Thoracic aorta (tissue), 2 donors: ENCODE measurements around the gene HBS1L. TPM values are rescaled to one million over a fixed set of nuclear protein-coding genes. Genes with fewer than 3 reads are reported as not detected.

Experiments
- ATAC-seq: fragments of 150-250 bp; one replicate; pipeline ENCODE4 v1.8.0; 2017; ENCODE audit warnings: low read depth; ENCODE audit not compliant: insufficient number of reproducible peaks, low FRiP score
- DNase-seq: peaks from one replicate; pipeline ENCODE4 v3.0.0-alpha.2; 2020; ENCODE audit warnings: low spot score
- H3K27ac ChIP-seq, 2 donors: fragments of 200-600 bp; sonication (generic); 1 replicate in 1 of 2; 2 replicates in 1 of 2; pipeline ENCODE4 v1.5.1; 2016; ENCODE audit warnings: mild to moderate bottlenecking in 2 of 2, moderate library complexity in 2 of 2
- H3K27me3 ChIP-seq: fragments of 200-600 bp; sonication (generic); replicated peaks from 2 replicates; pipeline ENCODE4 v1.6.0; 2016; ENCODE audit warnings: mild to moderate bottlenecking; ENCODE audit not compliant: insufficient read depth
- H3K36me3 ChIP-seq: fragments of 200-600 bp; sonication (generic); one replicate; pipeline ENCODE4 v1.5.1; 2016
- H3K4me1 ChIP-seq, 2 donors: fragments of 200-600 bp; sonication (generic); 1 replicate in 1 of 2; 2 replicates in 1 of 2; pipeline versions ENCODE4 v1.5.1 to v1.6.0; 2016; ENCODE audit warnings: low read depth in 2 of 2, mild to moderate bottlenecking in 1 of 2; ENCODE audit not compliant: control insufficient read depth in 1 of 2
- H3K4me3 ChIP-seq: fragments of 200-600 bp; sonication (generic); 2 replicates; pipeline ENCODE4 v1.5.1; 2016; ENCODE audit warnings: mild to moderate bottlenecking
- H3K9me3 ChIP-seq: fragments of 200-600 bp; sonication (generic); 2 replicates; pipeline ENCODE4 v1.5.1; 2016
- total RNA-seq, 2 donors: library from RNA; depleted of rRNA; stranded (reverse); fragments of >200 nt; gene quantifications; one replicate each; pipeline versions ENCODE4 v1.1.0 to v1.2.3, GENCODE V29; 2016
- TF ChIP-seq, protein P1 (sequence below): fragments of 200-600 bp; sonication (generic); IDR thresholded peaks from one replicate; pipeline ENCODE4 v1.5.1; 2019; ENCODE audit warnings: antibody characterized with exemption

Gene HBS1L
- total RNA-seq, 2 donors from 2014 or later, result 42.5 to 48.5 TPM

DNA sequence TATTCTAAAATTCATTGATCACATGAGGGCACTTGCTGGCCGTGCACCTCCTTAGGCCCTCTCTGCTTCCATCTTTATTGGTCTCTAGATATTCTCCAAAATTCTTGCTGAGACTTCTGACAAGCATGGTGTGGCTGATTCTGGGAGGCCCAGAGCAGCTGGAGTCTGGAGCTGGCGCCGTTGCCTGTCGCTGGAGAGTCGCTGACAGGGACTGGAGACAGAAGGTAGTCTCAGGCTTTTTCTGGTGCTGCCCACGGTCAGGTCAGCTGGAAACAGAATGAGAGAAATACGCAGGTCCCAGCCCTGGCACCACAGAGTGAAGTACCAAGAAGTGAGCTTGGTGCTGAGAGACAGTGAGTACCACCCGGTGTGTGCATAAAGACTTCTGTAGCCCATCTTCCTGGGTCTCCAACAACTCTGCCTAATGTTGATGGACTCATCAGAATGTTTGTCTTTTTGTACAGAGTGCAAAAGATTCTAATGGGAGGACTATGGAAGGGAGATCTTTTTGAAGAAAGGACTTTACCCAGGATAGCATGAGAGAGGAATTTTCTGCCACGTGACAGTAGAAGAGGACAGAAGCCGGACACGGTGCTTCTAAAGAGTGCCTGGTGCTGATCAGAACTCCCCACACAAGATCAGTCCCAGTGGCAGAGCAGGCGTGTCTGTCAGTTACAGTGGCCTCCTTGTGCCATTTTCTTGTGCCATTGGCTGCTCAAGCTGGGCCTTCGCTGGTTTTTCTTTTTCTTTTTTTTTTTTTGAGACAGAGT, 102.9 kb downstream of the HBS1L start:
- no peak for ATAC-seq
- Histone ChIP-seq H3K4me1 (no peaks in the 10 kb centered on the region), H3K27ac (no peak overlapping the region), H3K4me3 (no peak overlapping the region), H3K36me3 (no peaks in the 10 kb centered on the region), H3K9me3 (no peaks in the 10 kb centered on the region), H3K27me3 (no peaks in the 10 kb centered on the region)
- TF ChIP-seq, protein P1, sequence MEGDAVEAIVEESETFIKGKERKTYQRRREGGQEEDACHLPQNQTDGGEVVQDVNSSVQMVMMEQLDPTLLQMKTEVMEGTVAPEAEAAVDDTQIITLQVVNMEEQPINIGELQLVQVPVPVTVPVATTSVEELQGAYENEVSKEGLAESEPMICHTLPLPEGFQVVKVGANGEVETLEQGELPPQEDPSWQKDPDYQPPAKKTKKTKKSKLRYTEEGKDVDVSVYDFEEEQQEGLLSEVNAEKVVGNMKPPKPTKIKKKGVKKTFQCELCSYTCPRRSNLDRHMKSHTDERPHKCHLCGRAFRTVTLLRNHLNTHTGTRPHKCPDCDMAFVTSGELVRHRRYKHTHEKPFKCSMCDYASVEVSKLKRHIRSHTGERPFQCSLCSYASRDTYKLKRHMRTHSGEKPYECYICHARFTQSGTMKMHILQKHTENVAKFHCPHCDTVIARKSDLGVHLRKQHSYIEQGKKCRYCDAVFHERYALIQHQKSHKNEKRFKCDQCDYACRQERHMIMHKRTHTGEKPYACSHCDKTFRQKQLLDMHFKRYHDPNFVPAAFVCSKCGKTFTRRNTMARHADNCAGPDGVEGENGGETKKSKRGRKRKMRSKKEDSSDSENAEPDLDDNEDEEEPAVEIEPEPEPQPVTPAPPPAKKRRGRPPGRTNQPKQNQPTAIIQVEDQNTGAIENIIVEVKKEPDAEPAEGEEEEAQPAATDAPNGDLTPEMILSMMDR, result no peak
- DNase-seq, result no peak

DNA sequence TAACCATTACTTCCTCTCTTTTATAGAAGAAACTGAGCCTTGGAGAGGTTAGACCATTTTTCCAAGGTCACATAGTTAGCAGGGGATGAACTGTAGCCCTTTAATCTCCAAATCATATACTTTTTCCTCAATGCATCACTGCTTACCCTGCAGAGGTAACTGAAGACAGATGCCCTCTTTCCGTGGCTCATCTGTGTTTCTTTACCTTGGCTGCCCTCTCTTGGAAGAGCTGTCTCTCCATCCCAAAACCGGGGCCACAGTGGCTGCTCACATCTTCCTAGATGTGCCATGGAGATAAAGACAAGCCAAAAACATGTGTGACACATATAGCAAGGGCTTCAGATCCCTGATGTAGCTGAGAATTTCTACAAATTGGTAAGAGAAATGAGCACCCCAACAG, 104.1 kb downstream of the HBS1L start:
- H3K9me3 ChIP-seq, result no peaks in the 10 kb centered on the region
- no peak overlapping the region for H3K27ac ChIP-seq
- no peaks in the 10 kb centered on the region for H3K4me1 ChIP-seq
- TF ChIP-seq, protein P1, result no peak
- ATAC-seq (no peak), DNase-seq (no peak)
- H3K27me3 ChIP-seq, result no peaks in the 10 kb centered on the region
- H3K4me3 ChIP-seq, result no peak overlapping the region
- H3K36me3 ChIP-seq, result no peaks in the 10 kb centered on the region

DNA sequence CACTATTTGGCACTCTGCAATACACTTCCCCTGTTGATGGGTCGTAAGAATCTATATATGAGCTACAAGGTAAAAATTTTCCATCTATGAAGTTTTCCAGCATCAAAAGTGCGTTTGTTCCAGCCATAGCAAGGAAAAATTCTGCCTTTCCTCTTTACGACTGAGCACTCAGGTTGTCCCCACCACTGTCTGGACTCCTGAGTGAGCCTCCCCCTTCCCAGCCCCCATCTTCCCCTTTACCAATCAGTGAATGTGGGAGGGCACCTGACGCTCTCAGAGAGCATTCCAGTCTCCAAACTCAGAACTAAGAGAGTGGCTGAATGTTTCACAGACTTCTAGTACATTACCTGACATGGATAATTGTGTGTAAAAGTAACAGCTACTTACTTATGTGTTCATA, 104.7 kb downstream of the HBS1L start, which contains the start of gene ALDH8A1:
Gene ALDH8A1, minus strand, starts transcription at position 175 of the 400 bp plus-strand sequence. Its CDS starts 48 bp downstream, at position 127.
- no peak for DNase-seq
- Histone ChIP-seq H3K9me3 (no peaks in the 10 kb centered on the region), H3K27me3 (no peaks in the 10 kb centered on the region), H3K36me3 (no peaks in the 10 kb centered on the region), H3K4me1 (no peaks in the 10 kb centered on the region), H3K4me3 (no peak within 1 kb of the TSS), H3K27ac (no peak within 1 kb of the TSS)
- no peak for ATAC-seq
- TF ChIP-seq, protein P1, result no peak

DNA sequence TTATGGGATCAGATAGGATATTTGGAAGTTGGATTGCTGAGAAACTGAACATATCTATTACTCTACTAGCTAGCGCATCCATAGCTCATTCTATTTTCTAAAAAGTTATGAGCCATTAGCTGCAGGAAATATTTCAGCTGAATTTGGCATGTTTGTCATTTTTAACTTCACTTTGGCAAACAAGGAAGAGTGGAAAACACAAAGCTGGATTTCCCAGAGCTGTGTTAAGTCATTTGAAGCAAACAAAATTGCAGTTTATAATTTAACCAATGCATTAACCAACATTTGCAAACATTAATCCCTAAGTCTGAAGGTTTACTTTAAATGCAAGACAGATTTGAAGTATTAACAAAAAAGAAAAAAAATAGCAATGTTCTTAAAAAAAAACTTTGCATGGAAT, 105.9 kb downstream of the HBS1L start:
- H3K27ac ChIP-seq, result no peak overlapping the region
- no peaks in the 10 kb centered on the region for H3K36me3 ChIP-seq
- no peaks in the 10 kb centered on the region for H3K4me1 ChIP-seq
- H3K4me3 ChIP-seq, result no peak overlapping the region
- TF ChIP-seq, protein P1, result no peak
- H3K9me3 ChIP-seq, result no peaks in the 10 kb centered on the region
- no peak for ATAC-seq
- H3K27me3 ChIP-seq, result no peaks in the 10 kb centered on the region
- DNase-seq, result no peak

DNA sequence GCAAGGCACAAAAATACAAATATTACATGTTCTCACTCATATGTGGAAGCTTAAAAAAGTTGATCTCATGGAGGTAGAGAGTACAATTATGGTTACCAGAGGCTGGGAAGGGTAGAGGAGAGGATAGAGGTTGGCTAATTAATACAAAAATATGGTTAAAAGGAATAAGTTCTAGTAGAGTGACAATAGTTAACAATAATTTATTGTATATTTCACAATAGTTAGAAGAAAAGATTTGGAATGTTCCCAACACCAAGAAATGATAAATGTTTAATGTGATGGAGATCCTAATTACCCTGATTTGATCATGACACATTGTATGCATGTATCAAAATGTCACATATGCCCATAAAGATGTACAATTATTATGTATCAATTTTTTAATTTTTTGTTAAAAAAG, 106.5 kb downstream of the HBS1L start:
- no peak overlapping the region for H3K27ac ChIP-seq
- DNase-seq, result no peak
- H3K36me3 ChIP-seq, result no peaks in the 10 kb centered on the region
- no peaks in the 10 kb centered on the region for H3K4me1 ChIP-seq
- no peak overlapping the region for H3K4me3 ChIP-seq
- H3K9me3 ChIP-seq, result no peaks in the 10 kb centered on the region
- no peak for ATAC-seq
- no peaks in the 10 kb centered on the region for H3K27me3 ChIP-seq
- TF ChIP-seq, protein P1, result no peak
